Neural cell (in vitro differentiated cells): Measurements from ENCODE around the gene SYCN. TPM values are rescaled to one million over a fixed set of nuclear protein-coding genes. Genes with fewer than 3 reads are reported as not detected.

Source experiments
- H2AFZ ChIP-seq: fragments of 200-600, 300-800 bp; sonication (generic), shearing (Covaris generic); 2 replicates; pipeline ENCODE4 v1.6.0; 2014; ENCODE audit warnings: low read depth, mild to moderate bottlenecking, antibody characterized with exemption, low read length, moderate library complexity
- H3F3A ChIP-seq: fragments of 200-600 bp; shearing (Covaris generic); 2 replicates; pipeline ENCODE4 v1.6.1; 2016; ENCODE audit warnings: mild to moderate bottlenecking, moderate library complexity, mixed read lengths, antibody characterized with exemption, low read length; ENCODE audit not compliant: insufficient read depth, poor library complexity, severe bottlenecking
- H3K27ac ChIP-seq: fragments of 200-600, 300-800 bp; sonication (generic), shearing (Covaris generic); 2 replicates; pipeline ENCODE4 v1.5.1; 2014; ENCODE audit warnings: mild to moderate bottlenecking, low read length, moderate library complexity
- H3K27me3 ChIP-seq: fragments of 300-800, 200-600 bp; sonication (generic), shearing (Covaris generic); 2 replicates; pipeline ENCODE4 v1.6.0; 2014; ENCODE audit warnings: mild to moderate bottlenecking, low read depth, low read length, moderate library complexity; ENCODE audit not compliant: insufficient read depth
- H3K36me3 ChIP-seq: fragments of 300-800, 200-600 bp; sonication (generic), shearing (Covaris generic); 2 replicates; pipeline ENCODE4 v1.5.1; 2014; ENCODE audit warnings: mild to moderate bottlenecking, antibody characterized with exemption, low read length, moderate library complexity; ENCODE audit not compliant: insufficient read depth
- H3K4me2 ChIP-seq: fragments of 300-800, 200-600 bp; sonication (generic), shearing (Covaris generic); 2 replicates; pipeline ENCODE4 v1.6.0; 2014; ENCODE audit warnings: mild to moderate bottlenecking, low read length
- H3K4me3 ChIP-seq: fragments of 300-800, 200-600 bp; sonication (generic), shearing (Covaris generic); 2 replicates; pipeline ENCODE4 v1.5.1; 2014; ENCODE audit warnings: mild to moderate bottlenecking, low read length, moderate library complexity
- H3K79me2 ChIP-seq: fragments of 200-600 bp; shearing (Covaris generic); replicated peaks from 2 replicates; pipeline ENCODE4 v1.6.0; 2014; ENCODE audit warnings: mild to moderate bottlenecking, low read length, moderate library complexity; ENCODE audit not compliant: insufficient read depth
- H3K9ac ChIP-seq: fragments of 300-800, 200-600 bp; sonication (generic), shearing (Covaris generic); 2 replicates; pipeline ENCODE4 v1.6.1; 2016; ENCODE audit warnings: mild to moderate bottlenecking, low read length, mixed read lengths
- H3K9me2 ChIP-seq: fragments of 200-600 bp; shearing (Covaris generic); 2 replicates; pipeline ENCODE4 v1.6.1; 2016; ENCODE audit warnings: mild to moderate bottlenecking, low read length, mixed read lengths; ENCODE audit not compliant: insufficient read depth
- H3K9me3 ChIP-seq: fragments of 200-600, 300-800 bp; sonication (generic), shearing (Covaris generic); 2 replicates; pipeline ENCODE4 v1.6.1; 2016; ENCODE audit warnings: mild to moderate bottlenecking, mixed run types, low read length, moderate library complexity, mixed read lengths
- H4K20me1 ChIP-seq: fragments of 200-600 bp; shearing (Covaris generic); 2 replicates; pipeline ENCODE4 v1.6.1; 2016; ENCODE audit warnings: mild to moderate bottlenecking, mixed run types; ENCODE audit not compliant: insufficient read depth
- CTCF ChIP-seq: fragments of 450-650 bp; IDR thresholded peaks from 2 replicates; pipeline ENCODE4 v1.5.1; 2014; ENCODE audit warnings: antibody characterized with exemption, mild to moderate bottlenecking, moderate library complexity; ENCODE audit not compliant: poor library complexity, severe bottlenecking
- EP300 ChIP-seq: fragments of 450-650 bp; conservative IDR thresholded peaks from 2 replicates; pipeline ENCODE4 v1.6.1; 2014; ENCODE audit warnings: antibody characterized with exemption, mild to moderate bottlenecking, moderate library complexity; ENCODE audit not compliant: poor library complexity, severe bottlenecking
- EZH2 ChIP-seq: fragments of 200-600, 300-800 bp; shearing (Covaris generic), sonication (generic); IDR thresholded peaks from 2 replicates; pipeline ENCODE4 v1.6.1; 2014; ENCODE audit warnings: antibody characterized with exemption, low read length, borderline replicate concordance, mild to moderate bottlenecking; ENCODE audit not compliant: insufficient read depth, poor library complexity, severe bottlenecking
- MXI1 ChIP-seq: fragments of 450-650 bp; conservative IDR thresholded peaks from 2 replicates; pipeline ENCODE4 v1.6.1; 2014; ENCODE audit warnings: antibody characterized with exemption, mild to moderate bottlenecking; ENCODE audit not compliant: poor library complexity, severe bottlenecking
- POLR2AphosphoS5 ChIP-seq: IDR thresholded peaks from 2 replicates; pipeline ENCODE4 v1.6.1; 2012
- RAD21 ChIP-seq: fragments of 450-650 bp; conservative IDR thresholded peaks from 2 replicates; pipeline ENCODE4 v1.6.1; 2014; ENCODE audit warnings: antibody characterized with exemption, mild to moderate bottlenecking, moderate library complexity
- REST ChIP-seq: IDR thresholded peaks from 2 replicates; pipeline ENCODE4 v1.6.1; 2012; ENCODE audit warnings: borderline replicate concordance
- SMC3 ChIP-seq: fragments of 450-650 bp; conservative IDR thresholded peaks from 2 replicates; pipeline ENCODE4 v1.6.1; 2014; ENCODE audit warnings: antibody characterized with exemption, mild to moderate bottlenecking, moderate library complexity; ENCODE audit not compliant: poor library complexity
- TAF1 ChIP-seq: IDR thresholded peaks from 2 replicates; pipeline ENCODE4 v1.6.1; 2012; ENCODE audit warnings: low read depth
- polyA plus RNA-seq: library from polyadenylated mRNA; depleted of rRNA; stranded (reverse); fragments of >200 nt; gene quantifications from 2 replicates; pipeline ENCODE4 v1.2.3, GENCODE V29; 2014

The SYCN gene
- polyA plus RNA-seq, 1 donor from 2014 or later: not detected

- Histone ChIP-seq H3K27me3 (no peaks in the 10 kb centered on the region), H3K9me3 (no peaks in the 10 kb centered on the region), H3K79me2 (no peaks in the 10 kb centered on the region), H3F3A (no peaks in the 10 kb centered on the region), H3K4me2 (no peak overlapping the region), H3K27ac (no peak overlapping the region), H2AFZ (no peak overlapping the region), H4K20me1 (no peaks in the 10 kb centered on the region), H3K9me2 (no peaks in the 10 kb centered on the region), H3K36me3 (no peaks in the 10 kb centered on the region), H3K4me3 (no peak overlapping the region), H3K9ac (no peak overlapping the region)
- TF ChIP-seq MXI1: no peak
- TF ChIP-seq TAF1: no peak
- no peak for TF ChIP-seq SMC3
- no peak for TF ChIP-seq EZH2
- no peak for TF ChIP-seq EP300
- no peak for TF ChIP-seq POLR2AphosphoS5
- no peak for TF ChIP-seq RAD21
- no peak for TF ChIP-seq REST
- TF ChIP-seq CTCF: no peak
These were observed 15.1 kb downstream of the SYCN start for GRCh38 chr19:39188960-39189359.

GRCh38 chr19:39187552-39187943, 16.5 kb downstream of the SYCN start:
- Histone ChIP-seq H3K36me3 (no peaks in the 10 kb centered on the region), H3K79me2 (no peaks in the 10 kb centered on the region), H3K9me2 (no peaks in the 10 kb centered on the region), H3F3A (no peaks in the 10 kb centered on the region), H2AFZ (no peak overlapping the region), H3K4me2 (no peak overlapping the region), H4K20me1 (no peaks in the 10 kb centered on the region), H3K9me3 (no peaks in the 10 kb centered on the region), H3K9ac (no peak overlapping the region), H3K27me3 (no peaks in the 10 kb centered on the region), H3K27ac (no peak overlapping the region), H3K4me3 (no peak overlapping the region)
- TF ChIP-seq CTCF (no peak), SMC3 (no peak), TAF1 (no peak), MXI1 (no peak), REST (no peak), EZH2 (no peak), EP300 (no peak), POLR2AphosphoS5 (no peak), RAD21 (no peak)
